Mammary epithelial cell (primary cell): ENCODE data around the gene TMEM233.
"Not testable (repeated sequence)": the region's sequence is repeated elsewhere in the genome, so short reads cannot be mapped to it uniquely, and the experiment has no call there.

ENCODE experiments used
- EZH2 ChIP-seq: IDR thresholded peaks from 2 replicates; pipeline ENCODE4 v1.6.1; 2012; ENCODE audit warnings: low read length, inconsistent platforms, borderline replicate concordance
- TF ChIP-seq, protein P1 (sequence below), 2 donors: IDR thresholded peaks in 1 of 2; conservative IDR thresholded peaks in 1 of 2; 2 replicates each; pipeline ENCODE4 v1.5.1; 2011 to 2012; ENCODE audit warnings: inconsistent platforms in 2 of 2, low read length in 2 of 2, mild to moderate bottlenecking in 2 of 2, control low read depth in 1 of 2, low read depth in 1 of 2; ENCODE audit not compliant: insufficient read depth in 1 of 2; ENCODE audit errors: extremely low read depth in 1 of 2

DNA sequence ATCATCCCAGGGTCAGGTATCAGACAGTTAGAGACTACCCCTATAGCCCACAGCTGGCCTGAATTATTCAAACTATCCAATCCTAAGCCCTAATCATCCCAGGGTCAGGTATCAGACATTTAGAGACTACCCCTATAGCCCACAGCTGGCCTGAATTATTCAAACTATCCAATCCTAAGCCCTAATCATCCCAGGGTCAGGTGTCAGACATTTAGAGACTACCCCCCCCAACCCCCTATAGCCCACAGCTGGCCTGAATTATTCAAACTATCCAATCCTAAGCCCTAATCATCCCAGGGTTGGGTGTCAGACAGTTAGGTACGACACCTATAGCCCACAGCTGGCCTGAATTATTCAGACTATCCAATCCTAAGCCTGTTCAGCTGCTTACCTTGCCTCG lies 63.4 kb downstream of the TMEM233 start:
- TF ChIP-seq, protein P1, sequence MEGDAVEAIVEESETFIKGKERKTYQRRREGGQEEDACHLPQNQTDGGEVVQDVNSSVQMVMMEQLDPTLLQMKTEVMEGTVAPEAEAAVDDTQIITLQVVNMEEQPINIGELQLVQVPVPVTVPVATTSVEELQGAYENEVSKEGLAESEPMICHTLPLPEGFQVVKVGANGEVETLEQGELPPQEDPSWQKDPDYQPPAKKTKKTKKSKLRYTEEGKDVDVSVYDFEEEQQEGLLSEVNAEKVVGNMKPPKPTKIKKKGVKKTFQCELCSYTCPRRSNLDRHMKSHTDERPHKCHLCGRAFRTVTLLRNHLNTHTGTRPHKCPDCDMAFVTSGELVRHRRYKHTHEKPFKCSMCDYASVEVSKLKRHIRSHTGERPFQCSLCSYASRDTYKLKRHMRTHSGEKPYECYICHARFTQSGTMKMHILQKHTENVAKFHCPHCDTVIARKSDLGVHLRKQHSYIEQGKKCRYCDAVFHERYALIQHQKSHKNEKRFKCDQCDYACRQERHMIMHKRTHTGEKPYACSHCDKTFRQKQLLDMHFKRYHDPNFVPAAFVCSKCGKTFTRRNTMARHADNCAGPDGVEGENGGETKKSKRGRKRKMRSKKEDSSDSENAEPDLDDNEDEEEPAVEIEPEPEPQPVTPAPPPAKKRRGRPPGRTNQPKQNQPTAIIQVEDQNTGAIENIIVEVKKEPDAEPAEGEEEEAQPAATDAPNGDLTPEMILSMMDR (conservative IDR thresholded peaks at IDR 0.05 in 1 of 2, IDR thresholded peaks at IDR 0.05 in 1 of 2; ENCODE audit: extremely low read depth in 1 of 2, insufficient read depth in 1 of 2, low read depth in 1 of 2, low read length in 2 of 2): not testable (repeated sequence)
- TF ChIP-seq EZH2: not testable (repeated sequence)
